HepG2 (cell line): ENCODE results near the gene EYA4.

Experiments
- CTCF ChIP-seq: sonication (generic); formaldehyde crosslinking; IDR thresholded peaks from 2 replicates; pipeline ENCODE4 v1.5.0; 2020; ENCODE audit warnings: mild to moderate bottlenecking, missing genetic modification reagents, moderate library complexity
- EZH2 ChIP-seq: conservative IDR thresholded peaks from 2 replicates; pipeline ENCODE4 v1.6.1; 2012; ENCODE audit warnings: mild to moderate bottlenecking, low read depth, low read length, moderate library complexity
- GABPB1 ChIP-seq: IDR thresholded peaks from 2 replicates; pipeline ENCODE4 v1.6.1; 2016; ENCODE audit warnings: mild to moderate bottlenecking, missing genetic modification reagents, moderate library complexity, missing compliant biosample characterization
- HES4 ChIP-seq: sonication (generic); formaldehyde crosslinking; IDR thresholded peaks from 2 replicates; pipeline ENCODE4 v1.9.0; 2021; ENCODE audit warnings: mild to moderate bottlenecking, missing genetic modification reagents, borderline replicate concordance
- JUND ChIP-seq: sonication (generic); formaldehyde crosslinking; IDR thresholded peaks from 2 replicates; pipeline ENCODE4 v1.8.0; 2022; ENCODE audit warnings: mild to moderate bottlenecking, missing genetic modification reagents
- POLR2A ChIP-seq, 2 experiments: IDR thresholded peaks; 2 replicates each; pipeline ENCODE4 v1.6.1; 2011; ENCODE audit warnings: low read depth in 2 of 2, low read length in 2 of 2, mild to moderate bottlenecking in 1 of 2, moderate library complexity in 1 of 2; ENCODE audit not compliant: insufficient read depth in 1 of 2
- REST ChIP-seq, 2 experiments: IDR thresholded peaks; 2 replicates each; pipeline ENCODE4 v1.6.1; 2011 to 2012; ENCODE audit warnings: low read length in 2 of 2, borderline replicate concordance in 1 of 2, low read depth in 1 of 2, mild to moderate bottlenecking in 1 of 2, moderate library complexity in 1 of 2
- SMC3 ChIP-seq: IDR thresholded peaks from 2 replicates; pipeline ENCODE4 v1.6.1; 2011; ENCODE audit warnings: low read length, improper control_type of control experiment
- TOE1 ChIP-seq: sonication (generic); formaldehyde crosslinking; IDR thresholded peaks from 2 replicates; pipeline ENCODE4 v1.4.0; 2020; ENCODE audit warnings: mild to moderate bottlenecking, missing genetic modification reagents
- ZNF367 ChIP-seq: sonication (generic); formaldehyde crosslinking; IDR thresholded peaks from 2 replicates; pipeline ENCODE4 v1.4.0; 2020; ENCODE audit warnings: missing genetic modification reagents, borderline replicate concordance
- TF ChIP-seq, protein P1 (sequence below): sonication (generic); formaldehyde crosslinking; IDR thresholded peaks from 2 replicates; pipeline ENCODE4 v1.4.0; 2020; ENCODE audit warnings: missing genetic modification reagents

DNA sequence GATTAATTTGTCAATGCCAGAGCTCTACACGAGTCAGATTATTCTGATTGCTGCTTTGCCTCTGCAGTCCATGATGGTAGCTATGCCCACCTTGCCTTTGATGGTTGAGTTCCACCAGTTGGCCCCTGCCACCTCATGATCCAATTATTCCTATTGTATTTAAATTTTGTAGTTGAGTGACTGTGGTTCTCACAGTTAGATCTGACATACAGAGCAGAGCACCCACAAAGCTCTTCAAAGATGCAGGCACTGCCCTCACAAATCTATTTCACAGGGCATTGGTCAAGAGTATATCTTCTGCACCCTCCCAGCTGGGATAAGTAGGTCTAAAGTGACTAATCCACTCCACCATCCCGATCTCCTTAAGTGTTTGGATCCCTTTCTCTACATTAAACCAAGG, 318.8 kb downstream of the EYA4 start:
- TF ChIP-seq CTCF (CRISPR knock-in tag) (no peak), REST (IDR thresholded peaks at IDR 0.05; ENCODE audit: borderline replicate concordance in 1 of 2, low read depth in 1 of 2, low read length in 2 of 2) (no peak), TOE1 (no peak), HES4 (CRISPR knock-in tag) (no peak), ZNF367 (CRISPR knock-in tag) (no peak), SMC3 (no peak), POLR2A (IDR thresholded peaks at IDR 0.05; ENCODE audit: insufficient read depth in 1 of 2, low read depth in 2 of 2, low read length in 2 of 2) (no peak), JUND (no peak), GABPB1 (no peak), EZH2 (no peak)
- TF ChIP-seq, protein P1, sequence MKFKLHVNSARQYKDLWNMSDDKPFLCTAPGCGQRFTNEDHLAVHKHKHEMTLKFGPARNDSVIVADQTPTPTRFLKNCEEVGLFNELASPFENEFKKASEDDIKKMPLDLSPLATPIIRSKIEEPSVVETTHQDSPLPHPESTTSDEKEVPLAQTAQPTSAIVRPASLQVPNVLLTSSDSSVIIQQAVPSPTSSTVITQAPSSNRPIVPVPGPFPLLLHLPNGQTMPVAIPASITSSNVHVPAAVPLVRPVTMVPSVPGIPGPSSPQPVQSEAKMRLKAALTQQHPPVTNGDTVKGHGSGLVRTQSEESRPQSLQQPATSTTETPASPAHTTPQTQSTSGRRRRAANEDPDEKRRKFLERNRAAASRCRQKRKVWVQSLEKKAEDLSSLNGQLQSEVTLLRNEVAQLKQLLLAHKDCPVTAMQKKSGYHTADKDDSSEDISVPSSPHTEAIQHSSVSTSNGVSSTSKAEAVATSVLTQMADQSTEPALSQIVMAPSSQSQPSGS (CRISPR knock-in tag) = no peak
